ENCODE results near the gene CCNL2.

The CCNL2 gene

GRCh38 chr1:1344655-1345361 lies 54.3 kb downstream of the CCNL2 start:
- DNase-seq (ENCODE audit: low read depth, low spot score) = no peak
- TF ChIP-seq, protein P1, sequence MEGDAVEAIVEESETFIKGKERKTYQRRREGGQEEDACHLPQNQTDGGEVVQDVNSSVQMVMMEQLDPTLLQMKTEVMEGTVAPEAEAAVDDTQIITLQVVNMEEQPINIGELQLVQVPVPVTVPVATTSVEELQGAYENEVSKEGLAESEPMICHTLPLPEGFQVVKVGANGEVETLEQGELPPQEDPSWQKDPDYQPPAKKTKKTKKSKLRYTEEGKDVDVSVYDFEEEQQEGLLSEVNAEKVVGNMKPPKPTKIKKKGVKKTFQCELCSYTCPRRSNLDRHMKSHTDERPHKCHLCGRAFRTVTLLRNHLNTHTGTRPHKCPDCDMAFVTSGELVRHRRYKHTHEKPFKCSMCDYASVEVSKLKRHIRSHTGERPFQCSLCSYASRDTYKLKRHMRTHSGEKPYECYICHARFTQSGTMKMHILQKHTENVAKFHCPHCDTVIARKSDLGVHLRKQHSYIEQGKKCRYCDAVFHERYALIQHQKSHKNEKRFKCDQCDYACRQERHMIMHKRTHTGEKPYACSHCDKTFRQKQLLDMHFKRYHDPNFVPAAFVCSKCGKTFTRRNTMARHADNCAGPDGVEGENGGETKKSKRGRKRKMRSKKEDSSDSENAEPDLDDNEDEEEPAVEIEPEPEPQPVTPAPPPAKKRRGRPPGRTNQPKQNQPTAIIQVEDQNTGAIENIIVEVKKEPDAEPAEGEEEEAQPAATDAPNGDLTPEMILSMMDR (IDR thresholded peaks at IDR 0.05; ENCODE audit: insufficient read depth, low read length, missing control alignments) = peak; percentile 49
- H3K4me3 ChIP-seq (ENCODE audit: low read depth, low read length) = peak overlapping the region; percentile 12; the same call in 1 of the 2 replicates
- POLR2A ChIA-PET = interaction anchor here (0.6 to 1.3 kb wide), 4 partner anchors 16 to 324 kb away, joined by 3 read pairs; partner anchors contain the start of genes AURKAIP1 and MRPL20
- CTCF ChIA-PET = interaction anchor here (0.7 to 8.3 kb wide), 3 partner anchors 13 to 27 kb away, joined by 3 to 138 read pairs (median 4); partner anchors contain the start of gene AURKAIP1

DNA sequence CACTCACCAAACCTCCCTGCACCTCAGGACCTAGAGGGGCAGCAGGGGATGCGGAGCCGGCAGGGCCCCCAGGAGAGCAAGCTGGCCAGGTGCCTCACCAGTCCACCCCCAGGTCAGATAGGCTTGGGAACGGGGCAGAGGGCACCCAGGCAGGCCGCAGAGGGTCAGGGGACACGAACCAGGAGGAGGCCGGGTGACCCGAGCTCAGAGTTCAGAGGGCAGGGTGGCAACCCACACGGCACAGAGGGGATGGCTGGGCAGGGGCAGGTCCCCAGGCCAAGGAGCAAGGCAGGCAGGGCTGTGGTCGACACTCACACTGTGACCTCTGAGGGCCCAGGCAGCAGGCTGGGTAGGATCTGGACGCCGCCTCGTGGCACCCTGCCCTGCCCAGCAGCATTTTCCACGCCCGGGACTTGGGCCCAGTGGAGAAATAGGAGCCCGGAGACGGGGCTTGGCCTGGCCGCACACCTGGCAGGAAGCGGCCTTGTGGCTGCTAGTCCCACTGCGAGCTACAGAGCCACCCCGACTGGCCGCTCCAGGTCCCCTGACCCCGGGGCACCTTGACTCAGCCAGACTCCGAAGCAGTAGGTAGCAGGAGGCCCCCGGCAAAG lies 55.2 kb downstream of the CCNL2 start:
- TF ChIP-seq, protein P1 (IDR thresholded peaks at IDR 0.05; ENCODE audit: insufficient read depth, low read length, missing control alignments) = no peak
- no peak for DNase-seq (ENCODE audit: low read depth, low spot score)
- POLR2A ChIA-PET = interaction anchor here (0.6 to 1.3 kb wide), 5 partner anchors 8 to 323 kb away, joined by 3 read pairs; partner anchors contain the start of genes AURKAIP1 and MRPL20
- no peak overlapping the region for H3K4me3 ChIP-seq (ENCODE audit: low read depth, low read length)
- CTCF ChIA-PET = interaction anchor here (1.0 to 8.3 kb wide), 5 partner anchors 9 to 360 kb away, joined by 3 to 138 read pairs (median 4); partner anchors contain the start of gene AURKAIP1

DNA sequence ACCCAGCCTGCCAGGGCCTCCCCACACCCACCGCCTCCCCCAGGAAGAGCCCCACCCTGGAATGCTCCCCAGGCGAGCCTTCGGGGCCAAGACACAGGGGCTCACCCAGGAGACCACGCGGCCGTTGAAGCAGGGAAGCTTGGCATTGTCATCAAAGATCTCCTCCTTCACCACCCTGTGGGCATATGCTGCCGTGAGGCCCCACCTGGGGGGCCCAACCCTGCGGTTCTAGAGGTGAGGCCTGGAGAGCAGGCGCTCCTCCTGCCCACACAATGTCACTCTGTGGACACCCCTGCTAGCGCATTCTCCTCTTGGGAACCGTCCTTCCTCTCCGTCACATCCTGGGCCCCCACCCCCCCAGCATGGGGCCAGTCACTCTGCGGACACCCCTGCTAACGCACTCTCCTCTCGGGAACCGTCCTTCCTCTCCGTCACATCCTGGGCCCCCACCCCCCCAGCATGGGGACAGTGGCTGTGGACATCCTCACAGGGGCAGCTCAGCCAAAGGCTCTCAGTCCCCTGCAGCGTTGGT lies 56.5 kb downstream of the CCNL2 start:
- ChIA-PET CTCF (interaction anchor here (1.2 to 8.3 kb wide), 4 partner anchors 7 to 358 kb away, joined by 3 to 138 read pairs (median 4); partner anchors contain the start of gene AURKAIP1), POLR2A (interaction anchor here (1.0 to 1.1 kb wide), 2 partner anchors 9 to 29 kb away, joined by 3 read pairs; no protein-coding TSS in a partner anchor)
- no peak overlapping the region for H3K4me3 ChIP-seq (ENCODE audit: low read depth, low read length)
- TF ChIP-seq, protein P1 (IDR thresholded peaks at IDR 0.05; ENCODE audit: insufficient read depth, low read length, missing control alignments) = no peak
- DNase-seq (ENCODE audit: low read depth, low spot score) = no peak

GRCh38 chr1:1342061-1342562 lies 57.0 kb downstream of the CCNL2 start:
- no peak overlapping the region for H3K4me3 ChIP-seq (ENCODE audit: low read depth, low read length)
- CTCF ChIA-PET = interaction anchor here (0.9 to 8.3 kb wide), 3 partner anchors 9 to 30 kb away, joined by 3 to 138 read pairs (median 3); partner anchors contain the start of gene AURKAIP1
- no peak for DNase-seq (ENCODE audit: low read depth, low spot score)
- POLR2A ChIA-PET = interaction anchor here (1.1 kb wide), 1 partner anchor 30 kb away, joined by 3 read pairs; no protein-coding TSS in a partner anchor
- TF ChIP-seq, protein P1 (IDR thresholded peaks at IDR 0.05; ENCODE audit: insufficient read depth, low read length, missing control alignments) = no peak

DNA sequence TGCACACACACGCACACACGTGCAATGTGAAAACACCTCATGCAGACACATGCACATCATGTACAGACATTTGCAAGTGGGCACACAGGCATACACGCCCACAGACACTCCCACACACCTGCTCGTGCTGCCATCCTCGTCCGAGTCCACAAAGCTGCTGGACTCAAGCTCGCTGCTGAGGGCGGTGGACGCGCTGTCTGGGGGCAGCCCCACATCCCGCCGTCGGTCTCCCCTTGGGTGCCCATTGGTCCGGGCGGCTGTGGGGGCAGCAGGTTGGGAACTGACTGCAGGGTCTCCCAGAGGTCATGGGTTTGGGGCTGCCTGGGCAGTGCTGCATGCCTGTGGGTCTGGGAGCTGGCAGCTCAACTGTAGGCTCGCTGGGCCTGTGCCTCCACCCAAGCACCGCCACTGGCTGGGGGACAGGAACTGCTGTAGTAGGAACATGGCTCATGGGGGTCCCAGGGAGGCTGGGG lies 57.5 kb downstream of the CCNL2 start:
- no peak for DNase-seq (ENCODE audit: low read depth, low spot score)
- TF ChIP-seq, protein P1 (IDR thresholded peaks at IDR 0.05; ENCODE audit: insufficient read depth, low read length, missing control alignments) = no peak
- ChIA-PET POLR2A (no interaction called here), CTCF (interaction anchor here (0.9 to 8.3 kb wide), 3 partner anchors 10 to 30 kb away, joined by 3 to 138 read pairs (median 3); partner anchors contain the start of gene AURKAIP1)
- H3K4me3 ChIP-seq (ENCODE audit: low read depth, low read length) = no peak overlapping the region
